GM21423 (cell line): ENCODE measurements around the gene KRTAP12-4.
"Not testable (repeated sequence)": the region's sequence is repeated elsewhere in the genome, so short reads cannot be mapped to it uniquely, and the experiment has no call there.

Experiments
- ATAC-seq: cut with Tn5 transposase; IDR thresholded peaks from one replicate; pipeline ENCODE4 v1.9.1; 2021; ENCODE audit warnings: mild to moderate bottlenecking, moderate library complexity; ENCODE audit not compliant: unreplicated experiment

The KRTAP12-4 gene

GRCh38 chr21:44687671-44688070, 33.2 kb upstream of the KRTAP12-4 start:
- ATAC-seq, result no peak

- no peak for ATAC-seq
These were observed 32.5 kb upstream of the KRTAP12-4 start for GRCh38 chr21:44686843-44687561.

- no peak for ATAC-seq
These were observed 31.7 kb upstream of the KRTAP12-4 start for GRCh38 chr21:44686000-44686781.

GRCh38 chr21:44685050-44685449, 30.6 kb upstream of the KRTAP12-4 start:
- ATAC-seq, result not testable (repeated sequence)

- ATAC-seq, result no peak
These were observed 30.0 kb upstream of the KRTAP12-4 start for GRCh38 chr21:44684483-44684882.

- ATAC-seq, result no peak
These were observed 29.6 kb upstream of the KRTAP12-4 start for GRCh38 chr21:44684077-44684476.

- ATAC-seq, result no peak
These were observed 28.2 kb upstream of the KRTAP12-4 start for GRCh38 chr21:44682580-44683151.

- no peak for ATAC-seq
These were observed 27.6 kb upstream of the KRTAP12-4 start, which contains the start of gene KRTAP12-1 for GRCh38 chr21:44681861-44682579. KRTAP12-1 (minus strand) TSS chr21:44682163; CDS start chr21:44682123, 40 bp downstream.

- ATAC-seq, result no peak
These were observed 26.7 kb upstream of the KRTAP12-4 start for GRCh38 chr21:44681152-44681551.

GRCh38 chr21:44677881-44678280, 23.4 kb upstream of the KRTAP12-4 start:
- ATAC-seq, result no peak

GRCh38 chr21:44671911-44672310, 17.5 kb upstream of the KRTAP12-4 start:
- ATAC-seq, result no peak

GRCh38 chr21:44670642-44671432, 16.4 kb upstream of the KRTAP12-4 start:
- no peak for ATAC-seq

GRCh38 chr21:44667612-44668011, 13.2 kb upstream of the KRTAP12-4 start:
- ATAC-seq, result no peak

GRCh38 chr21:44666401-44667320, 12.2 kb upstream of the KRTAP12-4 start, which contains the start of gene KRTAP12-2:
KRTAP12-2 (minus strand) TSS chr21:44666927; CDS start chr21:44666886, 41 bp downstream.
- no peak for ATAC-seq

GRCh38 chr21:44664691-44665090, 10.2 kb upstream of the KRTAP12-4 start:
- ATAC-seq, result no peak

GRCh38 chr21:44661567-44661966, 7.1 kb upstream of the KRTAP12-4 start:
- not testable (repeated sequence) for ATAC-seq

GRCh38 chr21:44658913-44659595, 4.6 kb upstream of the KRTAP12-4 start:
- ATAC-seq, result no peak

GRCh38 chr21:44658541-44658910, 4.1 kb upstream of the KRTAP12-4 start:
- ATAC-seq, result no peak
